ENCODE results near the gene PCDH9.

DNA sequence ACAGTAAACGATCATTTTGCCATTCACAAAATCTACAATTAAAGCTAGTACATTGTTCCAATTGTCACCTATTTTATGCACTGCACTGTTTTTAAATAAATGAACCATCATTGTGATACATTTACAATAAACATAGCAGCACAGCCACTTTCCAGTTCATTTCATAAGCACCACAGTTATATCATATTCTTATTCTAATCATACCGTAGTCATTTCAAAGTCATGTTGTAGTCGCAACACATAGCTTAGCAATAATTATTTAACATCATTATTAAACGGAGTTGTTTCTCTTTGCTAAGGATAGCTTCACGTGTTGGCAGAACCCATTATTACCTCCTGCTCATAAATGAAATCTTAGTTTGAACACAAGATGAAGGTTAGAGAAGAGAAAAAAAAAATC lies 2.2 kb upstream of the PCDH9 start:
- TF ChIP-seq, protein P1, sequence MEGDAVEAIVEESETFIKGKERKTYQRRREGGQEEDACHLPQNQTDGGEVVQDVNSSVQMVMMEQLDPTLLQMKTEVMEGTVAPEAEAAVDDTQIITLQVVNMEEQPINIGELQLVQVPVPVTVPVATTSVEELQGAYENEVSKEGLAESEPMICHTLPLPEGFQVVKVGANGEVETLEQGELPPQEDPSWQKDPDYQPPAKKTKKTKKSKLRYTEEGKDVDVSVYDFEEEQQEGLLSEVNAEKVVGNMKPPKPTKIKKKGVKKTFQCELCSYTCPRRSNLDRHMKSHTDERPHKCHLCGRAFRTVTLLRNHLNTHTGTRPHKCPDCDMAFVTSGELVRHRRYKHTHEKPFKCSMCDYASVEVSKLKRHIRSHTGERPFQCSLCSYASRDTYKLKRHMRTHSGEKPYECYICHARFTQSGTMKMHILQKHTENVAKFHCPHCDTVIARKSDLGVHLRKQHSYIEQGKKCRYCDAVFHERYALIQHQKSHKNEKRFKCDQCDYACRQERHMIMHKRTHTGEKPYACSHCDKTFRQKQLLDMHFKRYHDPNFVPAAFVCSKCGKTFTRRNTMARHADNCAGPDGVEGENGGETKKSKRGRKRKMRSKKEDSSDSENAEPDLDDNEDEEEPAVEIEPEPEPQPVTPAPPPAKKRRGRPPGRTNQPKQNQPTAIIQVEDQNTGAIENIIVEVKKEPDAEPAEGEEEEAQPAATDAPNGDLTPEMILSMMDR (IDR thresholded peaks at IDR 0.05): no peak
- TF ChIP-seq POLR2A (IDR thresholded peaks at IDR 0.05): no peak

Measured in right lobe of liver (tissue), 4 donors.